Naive thymus-derived CD8-positive, alpha-beta T cell (primary cell): ENCODE results near the gene CHN1. TPM values are rescaled to one million over a fixed set of nuclear protein-coding genes. Genes with fewer than 3 reads are reported as not detected.

ENCODE experiments used
- ATAC-seq, 2 donors: fragments of 150-1000 bp; cut with Tn5 transposase in 1 of 2; sonication (Bioruptor Pico), chemical (Tn5 transposase) in 1 of 2; 1 replicate in 1 of 2; 2 replicates in 1 of 2; pipeline ENCODE4 v1.10.0; 2021; ENCODE audit warnings: mild to moderate bottlenecking in 2 of 2, moderate library complexity in 2 of 2
- POLR2A ChIA-PET: fragments of 350-600 bp; sonication (Branson Sonifier 250); formaldehyde crosslinking; loops from one replicate; lab custom pipeline; 2021; ENCODE audit warnings: antibody characterized with exemption; lab: Charles Lee
- DNase-seq, 10 donors: peaks; one replicate each; pipeline versions ENCODE4 v3.0.0 to v3.0.0-alpha.2; 2020 to 2022
- H3K27ac Mint-ChIP-seq, 10 donors: one replicate each; pipeline ENCODE4 v1.8.0; 2020 to 2022; ENCODE audit warnings: mild to moderate bottlenecking in 10 of 10, mixed read lengths in 10 of 10, moderate library complexity in 4 of 10, inconsistent platforms in 1 of 10
- H3K27me3 Mint-ChIP-seq, 5 donors: one replicate each; pipeline ENCODE4 v1.8.0; 2021 to 2022; ENCODE audit warnings: mixed read lengths in 5 of 5
- H3K36me3 Mint-ChIP-seq, 3 donors: one replicate each; pipeline ENCODE4 v1.8.0; 2020 to 2022; ENCODE audit warnings: mixed read lengths in 3 of 3, mild to moderate bottlenecking in 2 of 3, inconsistent platforms in 1 of 3
- H3K4me1 Mint-ChIP-seq, 4 donors: one replicate each; pipeline ENCODE4 v1.8.0; 2021 to 2022; ENCODE audit warnings: mixed read lengths in 4 of 4
- H3K4me3 Mint-ChIP-seq, 10 donors: one replicate each; pipeline ENCODE4 v1.8.0; 2020 to 2022; ENCODE audit warnings: mild to moderate bottlenecking in 10 of 10, mixed read lengths in 10 of 10, moderate library complexity in 6 of 10, inconsistent platforms in 1 of 10
- H3K9me3 Mint-ChIP-seq, 9 donors: one replicate each; pipeline ENCODE4 v1.8.0; 2020 to 2022; ENCODE audit warnings: mixed read lengths in 9 of 9, mild to moderate bottlenecking in 3 of 9, inconsistent platforms in 1 of 9, moderate library complexity in 1 of 9
- polyA plus RNA-seq, 3 donors: library from polyadenylated mRNA; unstranded; fragments of 300-500 nt; fragmentation: Illumina TruSeq; gene quantifications; one replicate each; pipeline ENCODE4 v1.2.3, GENCODE V29; 2021
- total RNA-seq, 8 experiments: library from RNA in 2 of 8; stranded (reverse) in 2 of 8; gene quantifications; one replicate each; pipeline ENCODE4 v1.2.3 and lab custom pipeline; 2021 to 2026

The CHN1 gene
- total and polyA plus RNA-seq, 5 experiments from 2014 or later = 0.58 to 2.2 (median 1.8) TPM

DNA sequence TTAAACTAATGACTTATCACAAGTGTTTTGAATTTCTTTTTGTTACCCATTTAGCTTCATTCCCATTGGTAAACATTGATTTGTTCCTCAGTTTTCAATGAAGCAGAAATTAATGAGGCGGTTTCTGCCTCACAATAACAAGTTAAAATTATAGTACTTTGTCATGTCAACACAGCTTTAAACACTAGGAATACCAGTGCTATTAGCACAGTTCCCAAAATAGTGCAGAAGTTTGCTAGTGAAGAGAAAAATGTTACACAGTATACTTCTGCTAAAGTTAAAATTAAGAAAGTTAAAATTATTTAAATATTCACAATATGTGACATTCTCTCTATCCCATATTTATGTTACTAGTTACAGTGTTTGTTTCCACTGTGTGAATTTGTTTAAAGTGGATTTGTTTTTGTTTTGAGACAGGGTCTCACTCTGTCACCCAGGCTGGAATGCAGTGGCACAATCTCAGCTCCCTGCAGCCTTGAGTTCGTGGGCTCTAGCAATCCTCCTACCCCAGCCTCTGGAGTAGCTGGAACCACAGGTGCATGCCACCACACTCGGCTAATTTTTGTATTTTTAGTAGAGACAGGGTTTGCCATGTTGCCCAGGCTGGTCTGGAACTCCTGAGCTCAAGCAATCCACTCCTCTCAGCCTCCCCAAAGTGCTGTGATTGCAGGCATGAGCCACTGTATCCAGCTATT, 3.8 kb upstream of the CHN1 start:
- no peak overlapping the region for H3K4me3 Mint-ChIP-seq
- ATAC-seq (no peak), DNase-seq (no peak)
- H3K9me3 Mint-ChIP-seq = peaks cover 0 to 3% (median 0%) of the 10 kb centered on the region in 9 donors
- peaks cover 25 to 38% (median 28%) of the 10 kb centered on the region in 5 donors for H3K27me3 Mint-ChIP-seq
- no peak overlapping the region for H3K27ac Mint-ChIP-seq
- POLR2A ChIA-PET = no interaction called here
- H3K4me1 Mint-ChIP-seq = peaks cover 0 to 10% (median 8%) of the 10 kb centered on the region in 4 donors
- H3K36me3 Mint-ChIP-seq = peaks cover 0 to 3% (median 0%) of the 10 kb centered on the region in 3 donors

DNA sequence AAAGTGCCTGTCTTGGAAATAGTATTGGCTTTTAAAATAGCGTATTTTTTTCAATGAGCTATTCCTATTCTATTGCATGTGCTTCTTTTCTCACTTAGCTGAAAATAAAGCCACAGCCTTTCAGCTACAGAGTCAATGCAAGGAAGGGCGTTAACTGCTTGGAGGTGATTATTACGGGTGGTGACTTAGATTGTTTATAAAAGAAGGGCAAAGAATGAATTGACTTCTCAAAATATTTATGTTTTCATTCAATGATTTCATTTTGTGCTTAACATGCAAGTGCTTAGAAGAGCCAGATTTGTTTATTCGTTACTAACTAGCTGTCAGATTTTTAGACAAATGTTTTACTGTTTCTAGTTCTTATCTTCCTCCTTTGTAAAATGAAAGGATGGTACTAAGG, 2.8 kb upstream of the CHN1 start:
- Mint-ChIP-seq H3K4me3 (no peak overlapping the region), H3K27ac (no peak overlapping the region), H3K4me1 (peaks cover 0 to 10% (median 8%) of the 10 kb centered on the region in 4 donors), H3K27me3 (peaks cover 21 to 46% (median 31%) of the 10 kb centered on the region in 5 donors), H3K36me3 (no peaks in the 10 kb centered on the region), H3K9me3 (no peaks in the 10 kb centered on the region)
- POLR2A ChIA-PET = no interaction called here
- ATAC-seq (no peak), DNase-seq (no peak)

DNA sequence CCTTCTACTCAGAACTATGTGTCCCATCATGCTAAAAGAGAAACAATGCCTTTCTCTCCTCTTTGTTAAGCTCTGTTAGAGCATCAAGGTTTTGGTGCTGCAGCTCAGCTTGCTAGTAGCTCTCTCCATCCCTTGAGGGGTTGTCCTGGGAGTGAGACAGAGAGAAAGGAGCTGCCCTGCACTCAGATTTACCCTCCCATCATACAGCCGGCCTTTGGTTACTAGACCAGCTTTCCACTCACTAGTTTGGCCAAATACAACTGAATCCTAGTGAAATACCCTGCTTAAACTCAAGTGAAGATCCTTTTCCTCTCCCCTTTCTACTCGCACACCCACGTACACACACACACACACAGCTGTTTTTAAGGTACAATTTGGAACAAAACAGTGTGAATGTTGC, 2.3 kb upstream of the CHN1 start:
- H3K36me3 Mint-ChIP-seq = no peaks in the 10 kb centered on the region
- peaks cover 0 to 10% (median 8%) of the 10 kb centered on the region in 4 donors for H3K4me1 Mint-ChIP-seq
- no peaks in the 10 kb centered on the region for H3K9me3 Mint-ChIP-seq
- H3K27ac Mint-ChIP-seq = no peak overlapping the region
- peaks cover 24 to 50% (median 35%) of the 10 kb centered on the region in 5 donors for H3K27me3 Mint-ChIP-seq
- H3K4me3 Mint-ChIP-seq = no peak overlapping the region
- POLR2A ChIA-PET = no interaction called here
- DNase-seq (no peak), ATAC-seq (no peak)

DNA sequence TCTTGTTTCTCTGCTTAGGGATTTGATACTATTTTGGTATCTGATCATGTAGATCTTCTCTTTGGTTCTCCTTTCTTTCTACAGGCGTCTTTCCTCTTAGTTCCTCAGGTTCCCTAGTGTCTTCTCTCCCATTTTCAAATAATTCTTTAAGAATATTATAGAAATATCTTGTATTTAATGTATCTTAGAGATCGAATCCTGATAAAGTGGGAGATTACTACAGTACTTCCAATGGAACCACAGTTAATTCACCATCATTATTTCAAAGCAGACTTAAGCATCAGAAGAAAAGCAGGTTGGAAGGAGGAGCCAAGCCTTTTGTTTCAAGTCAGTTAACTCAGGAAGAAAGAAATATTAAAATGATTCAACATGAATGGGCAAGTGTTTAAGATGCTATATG, 1.1 kb upstream of the CHN1 start:
- no peak overlapping the region for H3K27ac Mint-ChIP-seq
- DNase-seq = no peak
- peaks cover 0 to 10% (median 8%) of the 10 kb centered on the region in 4 donors for H3K4me1 Mint-ChIP-seq
- POLR2A ChIA-PET = no interaction called here
- no peak for ATAC-seq
- H3K36me3 Mint-ChIP-seq = no peaks in the 10 kb centered on the region
- H3K4me3 Mint-ChIP-seq = peak overlapping the region in 9 of 10 donors; percentile 51 to 87 (median 81)
- peaks cover 29 to 58% (median 46%) of the 10 kb centered on the region in 5 donors for H3K27me3 Mint-ChIP-seq
- no peaks in the 10 kb centered on the region for H3K9me3 Mint-ChIP-seq

DNA sequence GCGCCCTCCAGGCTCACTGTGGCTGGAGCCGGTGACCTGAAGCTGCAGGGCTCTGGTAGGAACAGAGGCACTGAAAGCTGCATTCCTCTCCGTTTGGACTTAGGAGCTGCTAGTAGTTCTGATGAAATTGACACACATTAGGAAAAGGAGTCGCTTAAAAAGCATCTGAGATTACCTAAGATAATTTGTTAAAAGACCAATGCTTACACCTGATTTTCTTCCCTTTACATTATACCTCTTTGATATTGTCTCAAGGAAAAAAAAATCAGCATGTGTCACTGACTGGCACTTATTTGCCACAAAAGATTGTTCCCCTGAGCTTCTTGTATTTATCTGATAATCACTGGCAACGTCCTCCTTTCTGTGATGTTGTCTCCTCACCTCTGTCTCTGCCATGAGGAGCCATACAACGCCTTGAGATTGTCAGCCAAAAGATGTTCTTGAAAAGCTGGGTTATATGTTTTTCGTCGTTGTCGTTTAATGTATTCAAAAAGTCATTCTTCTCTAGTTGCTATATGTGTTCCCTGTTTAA, 618 bp upstream of the CHN1 start:
- peaks cover 32 to 63% (median 51%) of the 10 kb centered on the region in 5 donors for H3K27me3 Mint-ChIP-seq
- H3K27ac Mint-ChIP-seq = peak overlapping the region in 3 of 10 donors; percentile 6 to 51 (median 14)
- peak overlapping the region; percentile 68 to 87 (median 80) for H3K4me3 Mint-ChIP-seq
- POLR2A ChIA-PET = no interaction called here
- DNase-seq = no peak
- no peak for ATAC-seq
- no peaks in the 10 kb centered on the region for H3K9me3 Mint-ChIP-seq
- H3K36me3 Mint-ChIP-seq = no peaks in the 10 kb centered on the region
- H3K4me1 Mint-ChIP-seq = peaks cover 0 to 10% (median 8%) of the 10 kb centered on the region in 4 donors

DNA sequence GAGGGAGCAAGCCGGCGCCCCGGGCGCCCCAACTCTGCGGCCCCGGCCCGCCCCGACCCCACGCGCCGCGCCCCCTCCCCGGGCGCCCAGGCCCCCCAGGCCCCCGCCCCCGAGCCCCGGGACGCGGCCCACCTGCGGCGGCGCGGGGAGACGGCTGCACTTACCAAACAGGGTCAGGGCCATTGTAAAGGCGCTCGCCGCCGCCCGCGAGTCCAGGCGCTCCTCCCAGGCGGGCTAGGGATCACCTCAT, 526 bp downstream of the CHN1 start:
- Mint-ChIP-seq H3K27me3 (peaks cover 32 to 62% (median 56%) of the 10 kb centered on the region in 5 donors), H3K36me3 (no peaks in the 10 kb centered on the region), H3K9me3 (no peaks in the 10 kb centered on the region), H3K27ac (peak overlapping the region in 1 of 10 donors; percentile 22), H3K4me1 (peaks cover 0 to 10% (median 8%) of the 10 kb centered on the region in 4 donors), H3K4me3 (peak overlapping the region; percentile 71 to 89 (median 86))
- POLR2A ChIA-PET = interaction anchor here (1.6 kb wide), 1 partner anchor 233 kb away, joined by 3 read pairs; no protein-coding TSS in a partner anchor
- DNase-seq (peak in 2 of 10 donors; percentile 2 to 7), ATAC-seq (no peak)

DNA sequence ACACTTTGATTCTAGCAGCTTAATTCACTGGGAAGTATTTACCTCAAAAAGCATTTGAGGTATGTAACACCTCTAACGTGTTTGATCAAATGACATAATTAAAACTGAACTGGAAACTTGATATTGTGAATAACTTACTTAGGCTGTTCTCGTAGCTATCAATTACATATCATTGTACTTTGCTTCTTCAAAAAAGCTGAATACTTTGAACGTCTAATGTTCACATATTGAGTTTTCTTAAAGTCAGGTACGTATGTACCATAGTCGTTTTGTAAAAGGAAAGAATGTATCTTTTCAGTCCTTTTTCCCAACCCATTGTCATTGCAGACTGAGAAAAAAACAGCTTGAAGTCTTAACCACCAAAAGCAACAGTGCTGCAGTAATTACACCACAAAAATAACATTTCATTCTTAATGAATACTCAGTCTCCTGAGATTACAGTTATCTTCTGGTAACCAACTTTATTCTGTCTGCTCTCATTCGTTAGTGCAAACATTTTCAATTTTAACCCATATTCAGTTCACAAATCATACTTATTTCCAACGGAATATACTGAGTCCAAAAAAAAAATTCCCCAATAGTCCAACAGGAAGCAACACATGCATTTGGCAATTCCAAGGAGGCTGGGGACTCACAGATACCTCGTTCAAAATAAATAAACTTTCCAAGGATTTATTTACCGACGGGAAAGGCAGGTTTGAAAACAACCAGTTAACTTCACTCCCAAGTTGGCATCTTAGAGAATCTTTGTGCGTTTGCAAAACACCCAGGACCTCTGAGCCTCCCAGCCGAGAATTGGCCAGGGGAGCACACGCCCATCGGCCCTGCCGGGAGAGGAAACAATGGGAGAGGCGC, 1.1 kb downstream of the CHN1 start:
- H3K9me3 Mint-ChIP-seq = no peaks in the 10 kb centered on the region
- POLR2A ChIA-PET = interaction anchor here (1.6 kb wide), 1 partner anchor 232 kb away, joined by 3 read pairs; no protein-coding TSS in a partner anchor
- ATAC-seq = no peak
- no peak for DNase-seq
- H3K4me3 Mint-ChIP-seq = peak overlapping the region; percentile 71 to 89 (median 86)
- peaks cover 0 to 10% (median 8%) of the 10 kb centered on the region in 4 donors for H3K4me1 Mint-ChIP-seq
- no peaks in the 10 kb centered on the region for H3K36me3 Mint-ChIP-seq
- H3K27ac Mint-ChIP-seq = peak overlapping the region in 3 of 10 donors; percentile 22 to 53 (median 43)
- peaks cover 32 to 64% (median 56%) of the 10 kb centered on the region in 5 donors for H3K27me3 Mint-ChIP-seq

DNA sequence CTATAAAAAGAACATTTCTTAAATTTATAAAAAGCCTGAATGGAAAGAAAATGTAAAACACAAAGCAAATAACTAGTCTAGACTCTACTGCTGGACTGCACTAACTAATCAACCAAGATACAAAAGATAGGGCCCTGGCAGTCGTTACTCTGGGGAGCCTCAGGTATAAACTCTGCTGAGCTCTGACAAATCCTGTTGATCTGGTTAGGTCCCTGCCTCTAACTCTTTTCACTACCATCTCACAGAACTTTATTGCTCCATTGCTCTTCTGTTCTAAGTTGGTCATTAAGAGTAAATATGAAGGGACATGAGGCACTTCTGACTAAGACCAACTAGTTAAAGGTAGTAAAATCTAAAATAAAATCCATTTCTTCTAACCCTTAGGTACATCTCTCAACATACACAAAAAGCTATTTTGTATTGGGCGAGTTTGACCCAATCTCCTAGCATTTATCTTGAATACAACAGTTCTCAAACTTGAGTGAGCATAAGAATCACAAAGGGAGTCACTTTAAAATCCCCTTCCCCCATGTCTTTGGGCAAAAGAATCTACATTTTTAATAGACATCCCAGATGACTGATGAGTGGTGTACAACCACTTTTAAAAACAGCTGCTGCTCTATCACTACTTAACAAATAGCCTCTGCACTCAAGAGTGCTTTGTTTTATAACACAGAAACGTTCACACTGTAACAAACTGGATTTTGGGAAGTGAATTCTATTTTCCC, 2.5 kb downstream of the CHN1 start:
- DNase-seq (no peak), ATAC-seq (no peak)
- Mint-ChIP-seq H3K27ac (no peak overlapping the region), H3K36me3 (no peaks in the 10 kb centered on the region), H3K27me3 (peaks cover 27 to 62% (median 54%) of the 10 kb centered on the region in 5 donors), H3K4me3 (no peak overlapping the region), H3K9me3 (no peaks in the 10 kb centered on the region), H3K4me1 (peaks cover 0 to 10% (median 8%) of the 10 kb centered on the region in 4 donors)
- POLR2A ChIA-PET = interaction anchor here (0.5 kb wide), 1 partner anchor 25 kb away, joined by 3 read pairs; no protein-coding TSS in a partner anchor

DNA sequence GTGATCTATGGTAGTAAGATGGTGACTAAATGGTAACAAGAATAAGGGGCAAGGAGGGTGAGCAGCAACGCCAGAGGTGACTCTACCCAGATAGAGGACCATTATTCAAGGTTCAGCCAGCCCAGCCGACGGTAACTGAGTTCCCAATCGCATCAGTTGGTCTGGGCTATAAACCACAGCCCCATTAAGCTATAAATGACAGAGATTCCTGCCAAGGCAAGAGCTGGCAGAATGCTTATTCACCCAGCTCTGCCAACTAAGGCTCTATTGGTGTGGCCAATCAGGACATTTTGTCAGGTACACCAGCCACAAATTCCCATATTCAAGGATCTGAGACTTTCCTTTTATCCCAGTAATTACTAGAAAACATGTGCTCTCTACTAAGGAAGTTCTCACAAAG, 3.6 kb downstream of the CHN1 start:
- Mint-ChIP-seq H3K27ac (no peak overlapping the region), H3K9me3 (no peaks in the 10 kb centered on the region), H3K36me3 (no peaks in the 10 kb centered on the region), H3K4me3 (no peak overlapping the region), H3K27me3 (peaks cover 33 to 64% (median 54%) of the 10 kb centered on the region in 5 donors), H3K4me1 (peaks cover 0 to 10% (median 8%) of the 10 kb centered on the region in 4 donors)
- DNase-seq (no peak), ATAC-seq (no peak)
- POLR2A ChIA-PET = no interaction called here

DNA sequence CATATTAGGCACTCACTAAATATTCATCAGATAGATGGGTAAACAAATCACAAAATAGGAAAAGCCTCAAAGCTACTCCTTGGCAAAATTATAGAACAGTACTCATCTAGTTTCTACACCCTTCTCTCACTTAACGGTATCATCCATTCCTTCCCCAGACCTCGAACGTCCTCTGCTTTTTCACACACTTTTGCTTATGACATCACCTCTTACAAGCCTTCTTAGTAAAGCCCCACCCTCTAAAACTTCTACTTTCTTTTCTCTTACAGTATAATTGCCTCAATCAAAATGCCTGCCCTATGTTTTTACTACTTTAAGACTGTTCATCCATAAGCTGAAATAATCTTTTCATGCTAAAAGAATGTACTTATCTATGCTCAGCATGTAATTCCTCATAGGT, 8.1 kb downstream of the CHN1 start:
- no peak for DNase-seq
- Mint-ChIP-seq H3K9me3 (no peaks in the 10 kb centered on the region), H3K4me3 (no peak overlapping the region), H3K36me3 (no peaks in the 10 kb centered on the region), H3K4me1 (no peaks in the 10 kb centered on the region), H3K27me3 (peaks cover 22 to 49% (median 38%) of the 10 kb centered on the region in 5 donors), H3K27ac (no peak overlapping the region)
- no peak for ATAC-seq
- POLR2A ChIA-PET = interaction anchor here (0.7 kb wide), 1 partner anchor 7 kb away, joined by 3 read pairs; no protein-coding TSS in a partner anchor

DNA sequence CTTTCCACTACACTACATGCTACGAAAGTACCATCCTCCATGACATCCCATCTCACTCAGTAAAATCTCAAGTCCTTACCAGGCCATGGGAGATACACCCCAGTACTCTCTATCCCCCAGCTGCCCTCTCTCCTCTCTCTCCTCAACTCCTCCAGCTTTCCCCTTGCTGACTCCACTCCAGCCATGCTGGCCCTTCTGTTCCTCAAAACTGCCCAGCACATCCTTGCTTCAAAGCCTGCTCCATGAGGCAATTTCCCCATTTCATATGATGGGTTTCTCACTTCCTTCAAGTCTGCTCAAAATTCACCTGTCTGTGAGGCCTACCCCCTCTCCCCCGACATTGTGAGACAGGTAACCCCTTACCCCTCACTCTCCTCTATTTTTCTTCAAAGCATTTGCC, 8.6 kb downstream of the CHN1 start:
- H3K36me3 Mint-ChIP-seq = no peaks in the 10 kb centered on the region
- H3K27me3 Mint-ChIP-seq = peaks cover 20 to 48% (median 37%) of the 10 kb centered on the region in 5 donors
- H3K9me3 Mint-ChIP-seq = no peaks in the 10 kb centered on the region
- ATAC-seq (no peak), DNase-seq (no peak)
- H3K4me1 Mint-ChIP-seq = no peaks in the 10 kb centered on the region
- H3K4me3 Mint-ChIP-seq = no peak overlapping the region
- POLR2A ChIA-PET = no interaction called here
- H3K27ac Mint-ChIP-seq = no peak overlapping the region

DNA sequence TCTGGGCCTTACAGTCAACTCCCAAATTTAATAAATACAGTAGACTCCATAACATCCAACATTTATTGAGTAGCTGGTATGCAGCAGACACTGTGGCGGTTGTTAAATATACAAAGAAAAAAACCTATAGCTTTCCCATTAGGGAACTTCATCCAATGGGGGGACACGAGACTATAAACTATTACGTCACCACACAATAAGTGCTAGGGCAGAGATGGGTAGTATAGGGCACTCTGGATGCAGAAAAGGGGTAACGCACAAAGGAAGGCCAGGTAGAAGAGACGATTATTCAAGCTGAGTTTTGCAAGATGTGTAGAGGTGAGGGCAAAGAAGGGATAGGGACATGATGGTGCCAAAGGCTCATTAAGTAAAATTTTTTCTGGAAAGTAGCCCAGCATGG, 10.8 kb downstream of the CHN1 start:
- Mint-ChIP-seq H3K36me3 (no peaks in the 10 kb centered on the region), H3K9me3 (no peaks in the 10 kb centered on the region), H3K27ac (no peak overlapping the region), H3K27me3 (peaks cover 12 to 40% (median 24%) of the 10 kb centered on the region in 5 donors), H3K4me1 (peaks cover 2 to 7% (median 5%) of the 10 kb centered on the region in 4 donors), H3K4me3 (no peak overlapping the region)
- DNase-seq (no peak), ATAC-seq (no peak)
- POLR2A ChIA-PET = no interaction called here
